Spleen (tissue), 11 donors: ENCODE measurements around the gene FBXL20. TPM values are rescaled to one million over a fixed set of nuclear protein-coding genes. Genes with fewer than 3 reads are reported as not detected.
"Not testable (repeated sequence)": the region's sequence is repeated elsewhere in the genome, so short reads cannot be mapped to it uniquely, and the experiment has no call there.

ENCODE experiments used
- DNase-seq: peaks from one replicate; pipeline ENCODE4 v3.0.0-alpha.2; 2020
- H3K27ac ChIP-seq, 8 donors: fragments of 200-600 bp; sonication (generic) in 7 of 8; 1 replicate in 4 of 8; 2 replicates in 4 of 8; pipeline versions ENCODE4 v1.5.0 to v1.8.0; 2016 to 2021; ENCODE audit warnings: inconsistent platforms in 4 of 8, mild to moderate bottlenecking in 4 of 8, moderate library complexity in 1 of 8
- H3K27me3 ChIP-seq, 7 donors: fragments of 200-600 bp; sonication (generic) in 6 of 7; replicated peaks in 1 of 7; 1 replicate in 4 of 7; 2 replicates in 3 of 7; pipeline versions ENCODE4 v1.5.0 to v1.8.0; 2016 to 2021; ENCODE audit warnings: inconsistent platforms in 3 of 7, mild to moderate bottlenecking in 1 of 7
- H3K36me3 ChIP-seq, 6 donors: fragments of 200-600 bp; sonication (generic) in 5 of 6; 1 replicate in 4 of 6; 2 replicates in 2 of 6; pipeline versions ENCODE4 v1.5.0 to v1.8.0; 2016 to 2021; ENCODE audit warnings: inconsistent platforms in 2 of 6
- H3K4me1 ChIP-seq, 6 donors: fragments of 200-600 bp; sonication (generic) in 5 of 6; 1 replicate in 3 of 6; 2 replicates in 3 of 6; pipeline versions ENCODE4 v1.5.0 to v1.8.0; 2016 to 2021; ENCODE audit warnings: inconsistent platforms in 3 of 6
- H3K4me3 ChIP-seq, 8 donors: fragments of 200-600 bp; sonication (generic) in 7 of 8; 1 replicate in 4 of 8; 2 replicates in 4 of 8; pipeline versions ENCODE4 v1.5.0 to v1.8.0; 2016 to 2021; ENCODE audit warnings: inconsistent platforms in 4 of 8, mild to moderate bottlenecking in 4 of 8, moderate library complexity in 2 of 8
- H3K9me3 ChIP-seq, 8 donors: fragments of 200-600 bp; sonication (generic) in 7 of 8; 1 replicate in 4 of 8; 2 replicates in 4 of 8; pipeline versions ENCODE4 v1.5.0 to v1.8.0; 2016 to 2021; ENCODE audit warnings: inconsistent platforms in 4 of 8
- POLR2A ChIP-seq, 3 donors: fragments of 450-650 bp; IDR thresholded peaks; one replicate each; pipeline ENCODE4 v1.5.1; 2017; ENCODE audit warnings: antibody characterized with exemption in 3 of 3, mild to moderate bottlenecking in 1 of 3
- POLR2AphosphoS5 ChIP-seq, 3 donors: sonication (generic); formaldehyde crosslinking; IDR thresholded peaks; one replicate each; pipeline ENCODE4 v1.5.1; 2017; ENCODE audit warnings: antibody characterized with exemption in 3 of 3
- WGBS, 5 donors: extraction: QIAGEN DNeasy Blood & Tissue Kit in 3 of 5; methylation state at CpG; one replicate each; pipeline versions ENCODE4 v1.1.5 to v1.1.7; 2013 to 2018; 5-methylcytosine and 5-hydroxymethylcytosine counted together
- intact Hi-C: fragments of 100-400 bp; cut with DNase I; formaldehyde crosslinking; loops from one replicate; pipeline ENCODE4 v1.15.0; 2023; ENCODE audit warnings: low total_unique reads
- polyA plus RNA-seq, 3 donors: library from polyadenylated mRNA; stranded (reverse); fragments of 200-250 nt; gene quantifications; one replicate each; pipeline ENCODE4 v1.2.1, GENCODE V29; 2013
- total RNA-seq, 7 donors: library from RNA; depleted of rRNA in 3 of 7; stranded (reverse); fragments of >200 nt in 3 of 7; fragmentation: NEBNext Ultra II Directional in 4 of 7; extraction: Animal tissue kit (Norgen Biotek cat#: 25700) in 4 of 7; gene quantifications; one replicate each; pipeline versions ENCODE4 v1.1.0 to v1.2.1, GENCODE V29; 2016 to 2021
- TF ChIP-seq, protein P1 (sequence below), 11 experiments: fragments of 200-600 bp in 7 of 11; fragments of 450-650 bp in 4 of 11; sonication (generic) in 4 of 11; IDR thresholded peaks in 8 of 11; conservative IDR thresholded peaks in 3 of 11; 1 replicate in 7 of 11; 2 replicates in 4 of 11; pipeline versions ENCODE4 v1.4.0 to v1.8.0; 2016 to 2021; ENCODE audit warnings: antibody characterized with exemption in 11 of 11, inconsistent platforms in 4 of 11, mild to moderate bottlenecking in 1 of 11
- donor health status: healthy with polysubstance abuse.
- donor health status: DM: no; HTN: no; CAD: no; lungs with moderate emphysema.
- donor health status: DM: no; HTN: no; CAD: no.
- donor health status: Bipolar disorder and iron deficiency.
- donor health status: healthy.
- donor health status: DM: no; HTN: no; CAD: no.
- donor health status: DM: yes; HTN: yes; CAD: no.

The FBXL20 gene
- total and polyA plus RNA-seq, 10 donors, result 1.9 to 28.0 (median 24.0) TPM

DNA sequence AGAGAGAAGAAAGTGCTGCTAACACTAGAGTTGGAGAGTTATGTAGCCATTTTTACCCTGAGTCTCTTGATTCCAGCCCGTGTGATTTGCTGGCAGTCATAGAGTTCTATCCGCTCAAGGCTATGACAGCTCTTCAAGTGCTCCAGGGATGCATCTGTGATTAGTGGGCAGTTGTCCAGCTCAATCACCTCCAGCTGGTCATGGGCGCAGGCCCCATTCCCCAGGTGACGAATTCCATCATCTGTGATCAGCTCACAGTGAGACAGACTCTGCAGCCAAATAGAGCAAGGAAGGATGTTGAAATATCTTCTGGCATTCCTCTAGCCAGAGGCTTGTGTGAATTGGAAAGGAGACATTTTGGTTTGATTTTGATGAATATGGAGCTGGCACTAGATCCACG lies 137.3 kb downstream of the FBXL20 start:
- WGBS, 5 donors, result 89 to 95% (median 91%) methylated on average over 5 of the region's 5 CpGs
- peaks cover 2 to 100% (median 83%) of the 10 kb centered on the region in 6 donors for H3K36me3 ChIP-seq
- no peak for TF ChIP-seq POLR2AphosphoS5 (IDR thresholded peaks at IDR 0.05)
- TF ChIP-seq POLR2A (IDR thresholded peaks at IDR 0.05), result no peak
- TF ChIP-seq, protein P1, sequence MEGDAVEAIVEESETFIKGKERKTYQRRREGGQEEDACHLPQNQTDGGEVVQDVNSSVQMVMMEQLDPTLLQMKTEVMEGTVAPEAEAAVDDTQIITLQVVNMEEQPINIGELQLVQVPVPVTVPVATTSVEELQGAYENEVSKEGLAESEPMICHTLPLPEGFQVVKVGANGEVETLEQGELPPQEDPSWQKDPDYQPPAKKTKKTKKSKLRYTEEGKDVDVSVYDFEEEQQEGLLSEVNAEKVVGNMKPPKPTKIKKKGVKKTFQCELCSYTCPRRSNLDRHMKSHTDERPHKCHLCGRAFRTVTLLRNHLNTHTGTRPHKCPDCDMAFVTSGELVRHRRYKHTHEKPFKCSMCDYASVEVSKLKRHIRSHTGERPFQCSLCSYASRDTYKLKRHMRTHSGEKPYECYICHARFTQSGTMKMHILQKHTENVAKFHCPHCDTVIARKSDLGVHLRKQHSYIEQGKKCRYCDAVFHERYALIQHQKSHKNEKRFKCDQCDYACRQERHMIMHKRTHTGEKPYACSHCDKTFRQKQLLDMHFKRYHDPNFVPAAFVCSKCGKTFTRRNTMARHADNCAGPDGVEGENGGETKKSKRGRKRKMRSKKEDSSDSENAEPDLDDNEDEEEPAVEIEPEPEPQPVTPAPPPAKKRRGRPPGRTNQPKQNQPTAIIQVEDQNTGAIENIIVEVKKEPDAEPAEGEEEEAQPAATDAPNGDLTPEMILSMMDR (IDR thresholded peaks at IDR 0.05 in 8 of 11, conservative IDR thresholded peaks at IDR 0.05 in 3 of 11), result no peak

DNA sequence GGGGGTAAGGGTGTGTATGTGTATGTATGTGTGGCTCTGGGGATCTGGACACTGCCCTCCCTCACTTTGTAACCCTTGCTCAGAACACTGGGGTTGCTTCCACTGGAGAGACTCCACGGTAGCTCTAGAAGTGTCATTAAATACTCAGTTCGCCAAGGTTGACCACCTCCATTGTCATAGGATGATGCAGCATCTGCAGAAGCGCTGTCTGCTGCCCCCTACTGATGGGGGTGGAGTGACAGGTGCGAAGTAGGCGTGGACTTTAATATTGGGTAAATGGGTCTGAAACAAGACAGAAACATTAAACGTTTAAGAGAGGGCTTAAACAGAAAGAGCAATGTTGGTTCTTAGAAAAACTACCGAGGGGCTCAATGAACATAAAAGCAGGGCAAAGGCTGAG lies 140.1 kb downstream of the FBXL20 start:
- no peak for TF ChIP-seq POLR2AphosphoS5 (IDR thresholded peaks at IDR 0.05)
- TF ChIP-seq, protein P1 (IDR thresholded peaks at IDR 0.05 in 8 of 11, conservative IDR thresholded peaks at IDR 0.05 in 3 of 11), result peak in 4 of 11 experiments; percentile 13 to 25 (median 17)
- H3K4me1 ChIP-seq, result no peaks in the 10 kb centered on the region
- no peak for DNase-seq

More for the DNA sequence above, 137.3 kb downstream of the FBXL20 start:
- Histone ChIP-seq H3K27me3 (no peaks in the 10 kb centered on the region), H3K27ac (no peak overlapping the region), H3K4me1 (no peaks in the 10 kb centered on the region), H3K4me3 (no peak overlapping the region), H3K9me3 (no peaks in the 10 kb centered on the region)
- intact Hi-C loops, result no loop called here
- no peak for DNase-seq

DNA sequence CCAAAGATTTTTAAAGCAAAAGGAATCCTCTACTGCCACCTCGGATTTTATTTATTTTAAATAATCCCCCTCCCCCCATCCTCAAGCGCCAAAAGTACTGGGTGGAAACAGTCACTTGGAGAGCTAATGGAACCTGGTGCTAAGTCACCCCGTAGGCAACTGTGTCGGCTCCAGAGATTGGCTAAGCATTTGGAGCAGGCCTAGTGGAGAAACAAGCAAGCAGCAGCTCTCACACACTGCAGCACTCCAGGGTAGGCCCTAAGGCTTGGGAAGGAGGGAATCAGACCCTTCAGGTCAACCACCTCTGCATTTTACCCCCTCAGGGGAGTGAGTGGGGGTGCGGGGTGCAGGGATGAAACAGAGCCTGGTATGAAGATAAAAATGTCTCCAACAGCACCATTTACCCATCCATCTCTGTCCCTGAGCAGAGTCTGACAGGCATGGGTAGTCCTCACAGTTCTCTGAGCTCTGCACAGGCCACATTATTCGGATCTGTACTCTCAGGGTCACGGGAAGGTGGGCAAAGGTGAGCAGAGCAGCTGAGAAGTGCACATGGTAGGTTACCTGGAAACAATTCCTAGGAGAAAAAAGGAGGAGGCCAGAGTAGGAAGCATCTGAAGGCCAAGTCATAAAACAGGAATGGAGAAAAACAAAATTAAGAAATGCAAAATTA lies 148.5 kb downstream of the FBXL20 start:
- Histone ChIP-seq H3K9me3 (no peaks in the 10 kb centered on the region), H3K4me1 (no peaks in the 10 kb centered on the region), H3K36me3 (peaks cover 0 to 71% (median 27%) of the 10 kb centered on the region in 6 donors), H3K27me3 (no peaks in the 10 kb centered on the region), H3K27ac (no peak overlapping the region), H3K4me3 (no peak overlapping the region)
- TF ChIP-seq, protein P1 (IDR thresholded peaks at IDR 0.05 in 8 of 11, conservative IDR thresholded peaks at IDR 0.05 in 3 of 11), result no peak
- TF ChIP-seq POLR2AphosphoS5 (IDR thresholded peaks at IDR 0.05) (no peak), POLR2A (IDR thresholded peaks at IDR 0.05) (no peak)
- DNase-seq, result peak; percentile 33
- 88 to 93% (median 90%) methylated on average over 7 of the region's 7 CpGs for WGBS, 5 donors
- intact Hi-C loops, result no loop called here

More for the DNA sequence above, 140.1 kb downstream of the FBXL20 start:
- Histone ChIP-seq H3K36me3 (peaks cover 2 to 100% (median 77%) of the 10 kb centered on the region in 6 donors), H3K4me3 (no peak overlapping the region), H3K9me3 (no peaks in the 10 kb centered on the region), H3K27me3 (no peaks in the 10 kb centered on the region), H3K27ac (no peak overlapping the region)
- 84 to 91% (median 86%) methylated on average over 7 of the region's 7 CpGs for WGBS, 5 donors
- intact Hi-C loops, result no loop called here

DNA sequence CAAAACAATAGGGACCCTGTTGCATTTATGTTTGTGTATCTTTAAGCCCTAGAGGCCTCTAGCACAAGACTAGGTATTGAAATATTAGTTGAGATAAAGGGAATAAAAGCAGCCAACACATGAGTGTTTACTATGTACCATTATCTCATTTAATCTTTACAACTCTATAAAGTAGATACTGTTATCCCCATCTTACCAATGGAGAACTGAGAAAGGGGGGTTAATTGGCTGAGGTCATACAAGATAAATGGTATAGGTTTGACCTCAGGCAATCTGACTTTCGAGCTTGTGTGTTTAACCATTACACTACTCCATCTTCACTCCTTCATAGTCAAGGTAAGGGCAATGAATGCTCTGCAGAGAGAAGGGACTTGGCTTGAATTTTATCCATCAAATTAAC lies 149.4 kb downstream of the FBXL20 start:
- Histone ChIP-seq H3K36me3 (peaks cover 0 to 62% (median 21%) of the 10 kb centered on the region in 6 donors), H3K4me1 (no peaks in the 10 kb centered on the region), H3K27ac (no peak overlapping the region), H3K4me3 (no peak overlapping the region), H3K9me3 (no peaks in the 10 kb centered on the region), H3K27me3 (no peaks in the 10 kb centered on the region)
- no peak for DNase-seq
- intact Hi-C loops, result no loop called here
- TF ChIP-seq, protein P1 (IDR thresholded peaks at IDR 0.05 in 8 of 11, conservative IDR thresholded peaks at IDR 0.05 in 3 of 11), result no peak
- no peak for TF ChIP-seq POLR2A (IDR thresholded peaks at IDR 0.05)
- TF ChIP-seq POLR2AphosphoS5 (IDR thresholded peaks at IDR 0.05), result no peak
- WGBS, 5 donors, result 74 to 93% (median 91%) methylated on average over 1 of the region's 1 CpG

DNA sequence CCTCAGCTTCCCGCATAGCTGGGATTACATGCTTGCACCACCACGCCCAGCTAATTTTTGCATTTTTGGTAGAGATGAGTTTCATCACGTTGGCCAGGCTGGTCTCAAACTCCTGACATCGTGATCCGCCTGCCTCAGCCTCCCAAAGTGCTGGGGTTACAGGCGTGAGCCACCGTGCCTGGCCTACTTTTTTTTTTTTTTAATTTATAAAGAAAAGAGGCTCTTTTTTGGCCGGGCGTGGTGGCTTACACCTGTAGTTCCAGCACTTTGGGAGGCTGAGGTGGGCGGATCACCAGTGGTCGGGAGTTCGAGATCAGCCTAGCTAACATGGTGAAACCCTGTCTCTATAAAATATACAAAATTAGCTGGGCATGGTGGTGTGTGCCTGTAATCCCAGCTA lies 151.3 kb downstream of the FBXL20 start:
- intact Hi-C loops, H3K27ac ChIP-seq, DNase-seq: not testable (repeated sequence)

More for the DNA sequence above, 151.3 kb downstream of the FBXL20 start:
- not testable (repeated sequence) for H3K27me3 ChIP-seq, H3K4me1 ChIP-seq, H3K4me3 ChIP-seq, H3K9me3 ChIP-seq
- peaks cover 0 to 42% (median 18%) of the 10 kb centered on the region in 6 donors for H3K36me3 ChIP-seq
- 94 to 98% (median 95%) methylated on average over 12 of the region's 12 CpGs for WGBS, 5 donors
